Upper lobe of left lung (tissue), 6 donors: Measurements from ENCODE around the gene CFAP74. TPM values are rescaled to one million over a fixed set of nuclear protein-coding genes. Genes with fewer than 3 reads are reported as not detected.
A peak's percentile ranks its signal among the peaks of the same experiment; 100 is the strongest.

Experiments used
- ATAC-seq, 2 donors: fragments of 200-7000 bp; cut with Tn5 transposase; one replicate each; pipeline ENCODE4 v1.9.1; 2022; ENCODE audit warnings: mild to moderate bottlenecking in 2 of 2, moderate library complexity in 2 of 2; ENCODE audit not compliant: low FRiP score in 2 of 2
- DNase-seq, 2 donors: peaks; one replicate each; pipeline ENCODE4 v3.0.0-alpha.2; 2019 to 2020
- H3K27ac ChIP-seq, 4 donors: fragments of 200-600 bp; sonication (generic); one replicate each; pipeline ENCODE4 v1.5.1; 2016 to 2019
- H3K27me3 ChIP-seq, 4 donors: fragments of 200-600 bp; sonication (generic); one replicate each; pipeline ENCODE4 v1.5.1; 2017 to 2019
- H3K36me3 ChIP-seq, 4 donors: fragments of 200-600 bp; sonication (generic); one replicate each; pipeline ENCODE4 v1.5.1; 2016 to 2019
- H3K4me1 ChIP-seq, 4 donors: fragments of 200-600 bp; sonication (generic); one replicate each; pipeline ENCODE4 v1.5.1; 2018 to 2019
- H3K4me3 ChIP-seq, 4 donors: fragments of 200-600 bp; sonication (generic); one replicate each; pipeline ENCODE4 v1.5.1; 2017 to 2019; ENCODE audit warnings: mild to moderate bottlenecking in 2 of 4, moderate library complexity in 1 of 4
- H3K9me3 ChIP-seq, 4 donors: fragments of 200-600 bp; sonication (generic); one replicate each; pipeline ENCODE4 v1.5.1; 2018 to 2019
- EP300 ChIP-seq, 4 donors: sonication (generic); formaldehyde crosslinking; IDR thresholded peaks; one replicate each; pipeline ENCODE4 v1.5.1; 2017; ENCODE audit warnings: antibody characterized with exemption in 4 of 4, control low read depth in 2 of 4
- POLR2A ChIP-seq, 4 donors: fragments of 450-650 bp; IDR thresholded peaks; one replicate each; pipeline ENCODE4 v1.5.1; 2016 to 2017; ENCODE audit warnings: antibody characterized with exemption in 4 of 4, mild to moderate bottlenecking in 2 of 4
- POLR2AphosphoS5 ChIP-seq, 2 donors: sonication (generic); formaldehyde crosslinking; IDR thresholded peaks; one replicate each; pipeline ENCODE4 v1.5.1; 2017; ENCODE audit warnings: antibody characterized with exemption in 2 of 2
- WGBS, 2 donors: methylation state at CpG; one replicate each; pipeline ENCODE4 v1.1.5; 2017 to 2018; 5-methylcytosine and 5-hydroxymethylcytosine counted together
- total RNA-seq, 6 donors: library from RNA; depleted of rRNA in 4 of 6; stranded (reverse); fragments of >200 nt in 4 of 6; gene quantifications; one replicate each; pipeline versions ENCODE4 v1.1.0 to v1.2.1, GENCODE V29; 2016 to 2021
- TF ChIP-seq, protein P1 (sequence below), 6 experiments: fragments of 450-650 bp in 4 of 6; fragments of 200-600 bp in 2 of 6; sonication (generic) in 2 of 6; IDR thresholded peaks; one replicate each; pipeline ENCODE4 v1.5.1; 2016 to 2019; ENCODE audit warnings: antibody characterized with exemption in 6 of 6
- donor health status: DM: no; HTN: no; CAD: no; lungs with moderate emphysema.
- donor health status: DM: no; HTN: yes; CAD: no; lungs with severe emphysema.

Gene CFAP74, protein sequence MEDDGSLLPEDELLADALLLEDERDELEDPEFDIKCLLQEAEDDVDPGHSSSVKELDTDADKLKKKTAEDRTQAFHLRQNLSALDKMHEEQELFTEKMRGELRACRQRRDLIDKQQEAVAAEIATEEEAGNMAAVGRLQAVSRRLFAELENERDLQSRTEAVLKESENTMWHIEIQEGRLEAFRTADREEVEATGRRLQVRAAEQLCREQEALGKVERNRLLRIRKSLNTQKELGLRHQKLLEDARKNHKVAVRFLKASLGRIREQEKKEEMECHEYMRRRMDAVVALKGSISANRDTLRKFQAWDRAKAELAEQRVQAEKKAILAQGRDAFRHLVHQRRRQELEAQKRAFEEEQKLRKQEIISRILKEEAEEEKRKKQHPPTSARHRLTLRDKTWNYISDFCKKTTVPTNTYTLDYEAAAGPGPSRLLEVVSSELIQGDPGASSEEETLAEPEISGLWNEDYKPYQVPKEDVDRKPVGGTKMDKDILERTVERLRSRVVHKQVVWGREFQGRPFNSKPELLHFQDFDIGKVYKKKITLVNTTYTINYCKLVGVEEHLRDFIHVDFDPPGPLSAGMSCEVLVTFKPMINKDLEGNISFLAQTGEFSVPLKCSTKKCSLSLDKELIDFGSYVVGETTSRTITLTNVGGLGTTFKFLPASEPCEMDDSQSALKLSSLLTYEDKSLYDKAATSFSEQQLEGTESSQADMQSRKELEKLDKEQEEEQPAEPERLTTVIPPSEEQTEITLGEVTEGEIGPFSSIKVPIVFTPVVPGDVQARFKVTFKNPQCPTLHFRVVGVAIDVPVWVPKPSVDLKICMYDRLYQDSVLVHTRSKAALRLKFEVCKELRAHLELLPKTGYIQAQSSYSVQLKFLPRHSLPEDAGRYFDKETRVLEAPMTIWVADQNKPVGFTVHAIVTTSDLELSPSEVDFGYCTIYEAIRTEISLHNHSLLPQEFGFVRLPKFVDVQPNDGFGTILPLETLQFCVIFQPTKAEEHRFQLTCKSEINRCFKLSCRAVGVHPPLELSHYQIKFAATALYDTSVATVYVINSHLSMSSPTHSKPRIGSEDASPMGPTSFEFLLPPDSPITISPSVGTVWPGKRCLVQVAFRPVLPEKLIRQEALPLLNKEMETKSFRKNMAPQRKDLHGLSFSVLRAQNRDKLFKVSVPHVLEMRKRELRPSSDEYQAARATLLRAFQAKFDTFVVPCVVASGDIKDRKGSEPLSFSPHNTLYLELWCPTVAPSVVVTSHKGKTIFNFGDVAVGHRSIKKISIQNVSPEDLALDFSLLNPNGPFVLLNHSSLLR (N-terminal part only)
- 10 to 100 TPM in 2 of 6 donors, 1 to 10 TPM in 3, under 1 TPM in 1; 0.14 to 19.8 (median 6.2) TPM for total RNA-seq

DNA sequence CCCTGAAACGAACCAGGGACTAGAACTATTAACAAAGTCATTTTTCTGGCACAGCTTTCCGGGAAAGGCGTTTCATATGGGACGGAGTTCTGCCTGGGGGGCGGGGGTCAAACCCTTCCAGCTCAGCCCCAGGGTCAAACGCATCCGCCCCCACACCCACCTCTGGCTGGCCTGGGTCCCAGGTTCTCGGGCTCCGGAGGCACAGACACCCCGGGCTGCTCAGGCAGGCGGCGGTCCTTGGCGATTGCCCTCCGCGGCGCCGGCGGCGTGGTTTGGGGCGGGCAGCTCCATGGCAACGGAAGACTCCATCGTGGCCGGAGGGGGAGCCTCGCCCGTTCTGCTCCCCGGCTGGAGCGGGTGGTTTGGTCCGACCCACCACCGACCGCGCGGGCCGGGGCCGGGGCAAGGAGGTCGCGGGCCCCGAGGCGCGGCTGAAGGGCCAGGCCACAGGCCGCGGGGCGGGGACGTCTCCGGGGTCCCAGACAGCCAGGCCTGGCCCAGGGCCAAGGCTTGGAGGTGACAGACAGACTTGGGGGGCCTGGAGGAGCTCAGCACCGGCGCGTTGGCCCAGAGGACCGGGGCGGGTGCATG, at the start of gene CFAP74:
Gene CFAP74 (minus strand): TSS at position 246 of the 591 bp plus-strand sequence. CDS start 12,830 bp downstream, outside the sequence.
- DNase-seq (peak; percentile 26 to 91), ATAC-seq (peak in 1 of 2 donors; percentile 60)
- WGBS, 2 donors = 5 to 10% methylated on average over 12 to 19 of the region's 49 CpGs
- Histone ChIP-seq H3K4me1 (peaks cover 0 to 8% (median 6%) of the 10 kb centered on the region in 4 donors), H3K36me3 (no peaks in the 10 kb centered on the region), H3K27me3 (peaks cover 0 to 11% (median 0%) of the 10 kb centered on the region in 4 donors), H3K27ac (no peak within 1 kb of the TSS), H3K9me3 (no peaks in the 10 kb centered on the region), H3K4me3 (peak within 1 kb of the TSS in 2 of 4 donors; percentile 15 to 26)
- TF ChIP-seq POLR2AphosphoS5 (IDR thresholded peaks at IDR 0.05) (no peak), EP300 (IDR thresholded peaks at IDR 0.05) (no peak), POLR2A (IDR thresholded peaks at IDR 0.05) (no peak)
- TF ChIP-seq, protein P1, sequence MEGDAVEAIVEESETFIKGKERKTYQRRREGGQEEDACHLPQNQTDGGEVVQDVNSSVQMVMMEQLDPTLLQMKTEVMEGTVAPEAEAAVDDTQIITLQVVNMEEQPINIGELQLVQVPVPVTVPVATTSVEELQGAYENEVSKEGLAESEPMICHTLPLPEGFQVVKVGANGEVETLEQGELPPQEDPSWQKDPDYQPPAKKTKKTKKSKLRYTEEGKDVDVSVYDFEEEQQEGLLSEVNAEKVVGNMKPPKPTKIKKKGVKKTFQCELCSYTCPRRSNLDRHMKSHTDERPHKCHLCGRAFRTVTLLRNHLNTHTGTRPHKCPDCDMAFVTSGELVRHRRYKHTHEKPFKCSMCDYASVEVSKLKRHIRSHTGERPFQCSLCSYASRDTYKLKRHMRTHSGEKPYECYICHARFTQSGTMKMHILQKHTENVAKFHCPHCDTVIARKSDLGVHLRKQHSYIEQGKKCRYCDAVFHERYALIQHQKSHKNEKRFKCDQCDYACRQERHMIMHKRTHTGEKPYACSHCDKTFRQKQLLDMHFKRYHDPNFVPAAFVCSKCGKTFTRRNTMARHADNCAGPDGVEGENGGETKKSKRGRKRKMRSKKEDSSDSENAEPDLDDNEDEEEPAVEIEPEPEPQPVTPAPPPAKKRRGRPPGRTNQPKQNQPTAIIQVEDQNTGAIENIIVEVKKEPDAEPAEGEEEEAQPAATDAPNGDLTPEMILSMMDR (IDR thresholded peaks at IDR 0.05) = no peak

DNA sequence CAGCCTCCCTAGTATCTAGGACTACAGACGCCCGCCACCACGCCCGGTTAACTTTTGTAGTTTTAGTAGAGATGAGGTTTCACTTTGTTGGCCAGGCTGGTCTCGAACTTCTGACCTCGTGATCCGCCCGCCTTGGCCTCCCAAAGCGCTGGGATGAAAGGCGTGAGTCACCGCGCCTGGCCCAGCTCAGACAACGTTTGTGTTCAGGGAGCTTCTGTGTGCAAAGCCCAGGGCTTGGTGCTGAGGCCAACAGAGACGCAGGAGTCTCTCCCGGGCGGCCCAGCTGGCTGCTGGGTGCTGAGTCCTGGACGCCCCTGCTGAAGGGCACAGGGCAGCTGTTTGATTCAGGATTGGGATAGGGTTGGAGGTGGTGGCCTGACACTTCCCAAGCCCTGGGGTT, 49.6 kb upstream of the CFAP74 start:
- TF ChIP-seq EP300 (IDR thresholded peaks at IDR 0.05) = no peak
- TF ChIP-seq, protein P1 (IDR thresholded peaks at IDR 0.05) = no peak
- WGBS, 2 donors = 83 to 90% methylated on average over 12 to 17 of the region's 17 CpGs
- H3K36me3 ChIP-seq = peaks cover 0 to 24% (median 6%) of the 10 kb centered on the region in 4 donors
- ATAC-seq (no peak), DNase-seq (peak in 1 of 2 donors; percentile 68)
- peaks cover 7 to 40% (median 12%) of the 10 kb centered on the region in 4 donors for H3K4me1 ChIP-seq
- peak overlapping the region; percentile 35 to 90 (median 82) for H3K27ac ChIP-seq
- H3K27me3 ChIP-seq = peaks cover 0 to 15% (median 7%) of the 10 kb centered on the region in 4 donors
- no peak overlapping the region for H3K4me3 ChIP-seq
- H3K9me3 ChIP-seq = no peaks in the 10 kb centered on the region

DNA sequence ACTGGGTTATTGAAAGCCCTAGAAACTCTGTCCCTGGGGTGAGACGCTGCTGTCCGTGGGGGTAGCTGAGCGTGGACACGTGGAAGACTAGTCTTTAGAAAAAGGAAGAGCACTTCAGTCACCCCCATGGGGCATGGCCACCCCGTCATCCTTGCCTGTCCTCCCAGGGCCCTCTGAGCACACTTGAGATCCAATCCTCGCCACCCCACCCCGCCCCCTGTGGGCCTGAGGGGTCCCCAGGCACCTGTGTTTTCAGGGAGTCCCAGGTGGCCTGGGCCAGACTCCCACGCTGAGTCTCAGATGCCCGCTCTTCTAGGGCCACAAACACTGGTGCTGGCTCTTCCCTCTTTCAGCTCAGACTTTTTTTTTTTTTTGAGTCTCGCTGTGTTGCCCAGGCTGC, 49.2 kb upstream of the CFAP74 start:
- Histone ChIP-seq H3K36me3 (peaks cover 0 to 22% (median 6%) of the 10 kb centered on the region in 4 donors), H3K9me3 (no peaks in the 10 kb centered on the region), H3K27ac (peak overlapping the region; percentile 76 to 90 (median 85)), H3K27me3 (peaks cover 0 to 15% (median 7%) of the 10 kb centered on the region in 4 donors), H3K4me1 (peaks cover 7 to 40% (median 12%) of the 10 kb centered on the region in 4 donors), H3K4me3 (peak overlapping the region in 1 of 4 donors; percentile 70)
- ATAC-seq (no peak), DNase-seq (no peak)
- TF ChIP-seq POLR2AphosphoS5 (IDR thresholded peaks at IDR 0.05) = no peak
- TF ChIP-seq EP300 (IDR thresholded peaks at IDR 0.05) = no peak
- TF ChIP-seq POLR2A (IDR thresholded peaks at IDR 0.05) = no peak
- TF ChIP-seq, protein P1 (IDR thresholded peaks at IDR 0.05) = no peak
- WGBS, 2 donors = 90 to 100% methylated on average over 3 to 10 of the region's 10 CpGs
